Measurements from ENCODE around the gene FAM221A.

GRCh38 chr7:23645822-23646221 lies 34.2 kb upstream of the FAM221A start:
- TF ChIP-seq CTCF (IDR thresholded peaks at IDR 0.05) (no peak), POLR2A (IDR thresholded peaks at IDR 0.05) (no peak)
